Measurements from ENCODE around the gene SLC16A1.

Gene SLC16A1

DNA sequence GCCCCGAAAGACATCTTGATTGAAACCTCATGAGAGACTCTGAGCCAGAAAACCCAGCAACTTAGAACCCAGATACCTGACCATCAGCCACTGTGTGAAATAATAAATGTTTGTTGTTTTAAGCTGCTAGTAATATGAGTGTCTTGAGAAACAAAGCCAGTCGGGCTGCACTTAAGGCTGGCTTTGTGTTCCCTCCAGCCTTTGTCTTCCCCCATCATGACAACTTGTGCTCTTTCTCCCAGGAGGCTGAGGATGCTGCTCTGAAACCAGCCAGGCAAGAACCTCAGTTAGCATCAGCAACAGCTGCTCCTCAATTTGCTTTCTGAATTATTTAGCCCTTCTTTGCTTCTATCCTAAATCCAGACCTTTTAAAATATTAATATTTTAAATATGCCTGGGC is 78.2 kb downstream of the SLC16A1 start:
- no peak overlapping the region for H3K4me3 ChIP-seq (ENCODE audit: low read depth, low read length)
- no peak for DNase-seq (ENCODE audit: low read depth)
- TF ChIP-seq, protein P1, sequence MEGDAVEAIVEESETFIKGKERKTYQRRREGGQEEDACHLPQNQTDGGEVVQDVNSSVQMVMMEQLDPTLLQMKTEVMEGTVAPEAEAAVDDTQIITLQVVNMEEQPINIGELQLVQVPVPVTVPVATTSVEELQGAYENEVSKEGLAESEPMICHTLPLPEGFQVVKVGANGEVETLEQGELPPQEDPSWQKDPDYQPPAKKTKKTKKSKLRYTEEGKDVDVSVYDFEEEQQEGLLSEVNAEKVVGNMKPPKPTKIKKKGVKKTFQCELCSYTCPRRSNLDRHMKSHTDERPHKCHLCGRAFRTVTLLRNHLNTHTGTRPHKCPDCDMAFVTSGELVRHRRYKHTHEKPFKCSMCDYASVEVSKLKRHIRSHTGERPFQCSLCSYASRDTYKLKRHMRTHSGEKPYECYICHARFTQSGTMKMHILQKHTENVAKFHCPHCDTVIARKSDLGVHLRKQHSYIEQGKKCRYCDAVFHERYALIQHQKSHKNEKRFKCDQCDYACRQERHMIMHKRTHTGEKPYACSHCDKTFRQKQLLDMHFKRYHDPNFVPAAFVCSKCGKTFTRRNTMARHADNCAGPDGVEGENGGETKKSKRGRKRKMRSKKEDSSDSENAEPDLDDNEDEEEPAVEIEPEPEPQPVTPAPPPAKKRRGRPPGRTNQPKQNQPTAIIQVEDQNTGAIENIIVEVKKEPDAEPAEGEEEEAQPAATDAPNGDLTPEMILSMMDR (IDR thresholded peaks at IDR 0.05; ENCODE audit: insufficient read depth, low read depth, low read length, missing control alignments): no peak

DNA sequence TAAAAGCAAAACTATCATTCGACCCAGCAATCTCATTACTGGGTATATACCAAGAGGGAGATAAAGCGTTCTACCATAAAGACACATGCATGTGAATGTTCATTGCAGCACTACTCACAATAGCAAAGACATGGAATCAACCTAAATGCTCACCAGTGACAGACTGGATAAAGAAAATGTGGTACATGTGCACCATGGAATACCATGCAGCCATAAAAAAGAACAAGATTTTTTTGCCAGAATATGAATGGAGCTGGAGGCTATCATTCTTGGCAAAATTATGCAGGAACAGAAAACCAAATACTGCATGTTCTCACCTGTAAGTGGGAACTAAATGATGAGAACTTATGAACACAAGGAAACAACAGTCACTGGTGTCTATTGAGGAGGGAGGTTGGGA is 79.7 kb downstream of the SLC16A1 start:
- TF ChIP-seq, protein P1 (IDR thresholded peaks at IDR 0.05; ENCODE audit: insufficient read depth, low read depth, low read length, missing control alignments): no peak
- H3K4me3 ChIP-seq (ENCODE audit: low read depth, low read length): no peak overlapping the region
- no peak for DNase-seq (ENCODE audit: low read depth)

- no peak overlapping the region for H3K4me3 ChIP-seq (ENCODE audit: low read depth, low read length)
- DNase-seq (ENCODE audit: low read depth): no peak
- TF ChIP-seq, protein P1 (IDR thresholded peaks at IDR 0.05; ENCODE audit: insufficient read depth, low read depth, low read length, missing control alignments): no peak
Observed at GRCh38 chr1:112872551-112872962, 83.4 kb downstream of the SLC16A1 start.

DNA sequence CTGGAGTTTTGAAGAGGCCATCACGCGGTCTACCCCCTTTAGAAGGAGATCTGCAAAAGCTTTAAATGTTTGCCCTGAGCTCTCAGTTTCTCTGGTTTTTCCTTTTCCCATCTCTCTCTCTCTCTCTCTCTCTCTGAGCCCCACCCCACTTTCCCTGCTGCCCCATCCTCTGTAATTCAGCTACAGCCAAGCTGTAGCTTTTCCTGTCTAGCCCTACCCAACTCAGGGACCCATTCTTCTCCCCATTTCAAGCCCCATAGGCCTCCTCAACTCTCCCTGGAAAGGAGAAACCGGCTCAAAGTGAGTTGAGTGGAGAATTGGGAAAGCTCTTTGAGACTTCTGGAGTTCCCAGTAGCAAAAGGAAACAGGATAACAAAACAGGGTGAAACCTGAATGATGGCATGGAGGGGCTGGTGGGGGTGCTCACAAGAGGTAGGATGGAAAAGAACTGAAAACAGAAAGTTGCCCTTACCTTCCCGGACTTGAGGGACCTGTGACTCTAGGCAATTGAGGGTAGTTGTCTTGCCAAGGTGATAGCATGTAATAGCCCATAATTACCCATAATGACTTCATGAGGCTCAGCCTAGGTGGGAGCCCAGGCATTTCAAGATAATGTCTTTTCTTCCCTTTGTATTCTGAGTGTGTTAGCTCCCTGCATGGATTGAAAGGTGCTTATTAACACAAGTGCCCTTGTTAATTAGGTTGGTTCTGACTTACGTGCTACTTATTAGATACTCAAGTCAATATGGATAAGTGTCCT is 84.9 kb downstream of the SLC16A1 start:
- DNase-seq (ENCODE audit: low read depth): no peak
- TF ChIP-seq, protein P1 (IDR thresholded peaks at IDR 0.05; ENCODE audit: insufficient read depth, low read depth, low read length, missing control alignments): no peak
- H3K4me3 ChIP-seq (ENCODE audit: low read depth, low read length): no peak overlapping the region

DNA sequence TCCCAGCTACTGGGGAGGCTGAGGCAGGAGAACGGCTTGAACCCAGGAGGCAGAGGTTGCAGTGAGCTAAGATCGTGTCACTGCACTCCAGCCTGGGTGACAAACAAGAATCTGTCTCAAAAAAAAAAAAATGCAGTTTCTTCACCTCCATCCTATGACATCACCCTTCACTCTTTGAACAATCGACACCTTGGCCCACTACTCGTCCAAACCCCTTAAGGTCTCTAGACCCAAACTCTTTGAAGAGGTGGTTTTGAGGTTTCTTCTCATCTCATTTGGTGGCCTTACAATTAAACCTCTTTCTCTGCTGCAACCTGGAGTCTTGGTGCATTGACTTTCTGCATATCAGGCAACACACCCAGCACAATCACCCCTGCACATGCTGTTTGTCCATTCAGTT is 86.1 kb downstream of the SLC16A1 start:
- TF ChIP-seq, protein P1 (IDR thresholded peaks at IDR 0.05; ENCODE audit: insufficient read depth, low read depth, low read length, missing control alignments): no peak
- H3K4me3 ChIP-seq (ENCODE audit: low read depth, low read length): no peak overlapping the region
- DNase-seq (ENCODE audit: low read depth): no peak

GRCh38 chr1:112868191-112868590 is 87.8 kb downstream of the SLC16A1 start:
- no peak overlapping the region for H3K4me3 ChIP-seq (ENCODE audit: low read depth, low read length)
- DNase-seq (ENCODE audit: low read depth): no peak
- TF ChIP-seq, protein P1 (IDR thresholded peaks at IDR 0.05; ENCODE audit: insufficient read depth, low read depth, low read length, missing control alignments): no peak

- H3K4me3 ChIP-seq (ENCODE audit: low read depth, low read length): no peak overlapping the region
- TF ChIP-seq, protein P1 (IDR thresholded peaks at IDR 0.05; ENCODE audit: insufficient read depth, low read depth, low read length, missing control alignments): no peak
Observed at GRCh38 chr1:112866981-112867380, 89.0 kb downstream of the SLC16A1 start.

More at GRCh38 chr1:112866981-112867380, 89.0 kb downstream of the SLC16A1 start:
- no peak for DNase-seq (ENCODE audit: low read depth)
